MM.1S (cell line): ENCODE results near the gene CHCHD6.

Source experiments
- DNase-seq: peaks from one replicate; pipeline ENCODE4 v3.0.0-alpha.2; 2015
- H2AFZ ChIP-seq: fragments of 300-600 bp; sonication (generic); 2 replicates; pipeline ENCODE4 v1.6.0; 2016; ENCODE audit warnings: antibody characterized with exemption, low read length
- H3F3A ChIP-seq: fragments of 300-600 bp; sonication (generic); 2 replicates; pipeline ENCODE4 v1.6.1; 2016; ENCODE audit warnings: mild to moderate bottlenecking, antibody characterized with exemption, low read length, moderate library complexity, mixed read lengths; ENCODE audit not compliant: insufficient read depth
- H3K27ac ChIP-seq: fragments of 300-600 bp; sonication (generic); 2 replicates; pipeline ENCODE4 v1.5.1; 2016; ENCODE audit warnings: mild to moderate bottlenecking, low read length
- H3K27me3 ChIP-seq: fragments of 300-600 bp; sonication (generic); replicated peaks from 2 replicates; pipeline ENCODE4 v1.6.0; 2016; ENCODE audit warnings: low read length; ENCODE audit not compliant: insufficient read depth
- H3K36me3 ChIP-seq: fragments of 300-600 bp; sonication (generic); replicated peaks from 2 replicates; pipeline ENCODE4 v1.6.1; 2016; ENCODE audit warnings: mild to moderate bottlenecking, low read length, mixed read lengths; ENCODE audit not compliant: insufficient read depth
- H3K4me1 ChIP-seq: fragments of 300-600 bp; sonication (generic); 2 replicates; pipeline ENCODE4 v1.6.1; 2016; ENCODE audit warnings: low read length, mixed read lengths
- H3K4me2 ChIP-seq: fragments of 300-600 bp; sonication (generic); 2 replicates; pipeline ENCODE4 v1.6.0; 2016; ENCODE audit warnings: low read depth, low read length
- H3K4me3 ChIP-seq: fragments of 300-600 bp; sonication (generic); 2 replicates; pipeline ENCODE4 v1.5.1; 2016; ENCODE audit warnings: low read length, mixed read lengths
- H3K79me2 ChIP-seq: fragments of 300-600 bp; sonication (generic); 2 replicates; pipeline ENCODE4 v1.6.1; 2016; ENCODE audit warnings: mixed run types, low read length, mixed read lengths
- H3K9ac ChIP-seq: fragments of 300-600 bp; sonication (generic); 2 replicates; pipeline ENCODE4 v1.6.1; 2016; ENCODE audit warnings: low read length, mixed read lengths
- H3K9me2 ChIP-seq: fragments of 300-600 bp; sonication (generic); replicated peaks from 2 replicates; pipeline ENCODE4 v1.6.1; 2016; ENCODE audit warnings: mild to moderate bottlenecking, low read length, mixed read lengths; ENCODE audit not compliant: insufficient read depth
- H3K9me3 ChIP-seq: fragments of 300-600 bp; sonication (generic); replicated peaks from 2 replicates; pipeline ENCODE4 v1.6.1; 2016; ENCODE audit warnings: mild to moderate bottlenecking, low read length, mixed read lengths; ENCODE audit not compliant: insufficient read depth
- H4K20me1 ChIP-seq: fragments of 300-600 bp; sonication (generic); 2 replicates; pipeline ENCODE4 v1.6.1; 2016; ENCODE audit warnings: mild to moderate bottlenecking, low read length, moderate library complexity, mixed read lengths; ENCODE audit not compliant: insufficient read depth
- EZH2 ChIP-seq: fragments of 300-600 bp; sonication (generic); optimal IDR thresholded peaks from 2 replicates; pipeline ENCODE3; 2017; ENCODE audit warnings: low read depth, mild to moderate bottlenecking, antibody characterized with exemption, low read length, mixed read lengths
- EZH2phosphoT487 ChIP-seq: fragments of 300-600 bp; sonication (generic); IDR thresholded peaks from 2 replicates; pipeline ENCODE4 v1.6.1; 2018; ENCODE audit warnings: antibody characterized with exemption, low read length
- TF ChIP-seq, protein P1 (sequence below): fragments of 300-600 bp; sonication (generic); IDR thresholded peaks from 2 replicates; pipeline ENCODE4 v1.5.1; 2016; ENCODE audit warnings: antibody characterized with exemption, low read length, mixed read lengths

CHCHD6 gene

DNA sequence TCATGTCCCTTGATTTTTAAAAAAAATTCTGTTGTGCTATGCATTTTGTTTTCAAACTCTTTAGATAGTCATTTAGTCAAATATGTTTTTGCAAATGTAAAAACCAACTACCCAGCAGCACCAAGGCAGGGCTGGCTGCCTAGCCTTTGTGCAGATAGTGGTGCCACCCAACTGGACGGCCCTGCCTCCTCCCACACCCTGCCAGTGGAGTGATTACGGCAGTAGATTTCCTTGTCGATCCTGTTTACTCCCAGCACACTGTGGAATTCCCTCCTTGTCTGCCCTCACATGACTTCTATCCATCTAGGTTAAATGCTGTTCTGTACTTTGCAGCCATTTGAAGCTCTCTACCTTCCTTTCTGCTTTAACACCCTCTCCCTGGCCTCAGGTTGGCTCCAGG lies 199.5 kb downstream of the CHCHD6 start:
- no peak overlapping the region for H3K9ac ChIP-seq
- no peaks in the 10 kb centered on the region for H3K79me2 ChIP-seq
- no peak overlapping the region for H3K4me3 ChIP-seq
- DNase-seq = no peak
- no peaks in the 10 kb centered on the region for H3K9me3 ChIP-seq
- no peak overlapping the region for H2AFZ ChIP-seq
- no peaks in the 10 kb centered on the region for H3K9me2 ChIP-seq
- peaks cover 1% of the 10 kb centered on the region for H3K4me1 ChIP-seq
- H3K27me3 ChIP-seq = no peaks in the 10 kb centered on the region
- no peak overlapping the region for H3K27ac ChIP-seq
- H3F3A ChIP-seq = no peaks in the 10 kb centered on the region
- no peaks in the 10 kb centered on the region for H3K36me3 ChIP-seq
- no peak for TF ChIP-seq EZH2phosphoT487
- TF ChIP-seq, protein P1, sequence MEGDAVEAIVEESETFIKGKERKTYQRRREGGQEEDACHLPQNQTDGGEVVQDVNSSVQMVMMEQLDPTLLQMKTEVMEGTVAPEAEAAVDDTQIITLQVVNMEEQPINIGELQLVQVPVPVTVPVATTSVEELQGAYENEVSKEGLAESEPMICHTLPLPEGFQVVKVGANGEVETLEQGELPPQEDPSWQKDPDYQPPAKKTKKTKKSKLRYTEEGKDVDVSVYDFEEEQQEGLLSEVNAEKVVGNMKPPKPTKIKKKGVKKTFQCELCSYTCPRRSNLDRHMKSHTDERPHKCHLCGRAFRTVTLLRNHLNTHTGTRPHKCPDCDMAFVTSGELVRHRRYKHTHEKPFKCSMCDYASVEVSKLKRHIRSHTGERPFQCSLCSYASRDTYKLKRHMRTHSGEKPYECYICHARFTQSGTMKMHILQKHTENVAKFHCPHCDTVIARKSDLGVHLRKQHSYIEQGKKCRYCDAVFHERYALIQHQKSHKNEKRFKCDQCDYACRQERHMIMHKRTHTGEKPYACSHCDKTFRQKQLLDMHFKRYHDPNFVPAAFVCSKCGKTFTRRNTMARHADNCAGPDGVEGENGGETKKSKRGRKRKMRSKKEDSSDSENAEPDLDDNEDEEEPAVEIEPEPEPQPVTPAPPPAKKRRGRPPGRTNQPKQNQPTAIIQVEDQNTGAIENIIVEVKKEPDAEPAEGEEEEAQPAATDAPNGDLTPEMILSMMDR = no peak
- no peak for TF ChIP-seq EZH2
- no peaks in the 10 kb centered on the region for H4K20me1 ChIP-seq
- no peak overlapping the region for H3K4me2 ChIP-seq

DNA sequence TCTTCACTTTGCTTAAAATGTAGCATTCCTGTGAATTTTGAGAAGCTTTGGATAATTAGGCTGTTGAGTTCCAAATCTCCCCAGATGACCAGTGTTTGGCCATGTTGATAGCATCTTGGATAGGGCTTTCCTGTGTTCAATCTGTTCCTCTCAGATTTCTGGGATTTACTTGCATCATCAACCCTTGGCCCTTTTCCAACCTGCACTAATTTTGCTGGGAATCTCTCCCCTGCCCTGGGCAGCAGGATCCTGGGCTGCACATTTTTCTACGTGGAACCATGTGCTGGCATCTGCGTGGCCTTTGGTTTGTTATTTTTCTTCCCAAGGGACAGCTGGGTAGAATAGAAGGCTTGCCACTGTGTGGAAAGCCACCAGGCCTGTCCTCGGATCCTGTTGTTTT lies 203.5 kb downstream of the CHCHD6 start:
- Histone ChIP-seq H3K9me3 (no peaks in the 10 kb centered on the region), H3K9ac (no peak overlapping the region), H3K27ac (no peak overlapping the region), H4K20me1 (no peaks in the 10 kb centered on the region), H3K27me3 (no peaks in the 10 kb centered on the region), H3K4me3 (no peak overlapping the region), H2AFZ (no peak overlapping the region), H3K4me2 (no peak overlapping the region), H3K9me2 (no peaks in the 10 kb centered on the region), H3F3A (peaks cover 19% of the 10 kb centered on the region), H3K4me1 (peaks cover 37% of the 10 kb centered on the region), H3K79me2 (no peaks in the 10 kb centered on the region), H3K36me3 (no peaks in the 10 kb centered on the region)
- no peak for DNase-seq
- TF ChIP-seq EZH2phosphoT487 = no peak

DNA sequence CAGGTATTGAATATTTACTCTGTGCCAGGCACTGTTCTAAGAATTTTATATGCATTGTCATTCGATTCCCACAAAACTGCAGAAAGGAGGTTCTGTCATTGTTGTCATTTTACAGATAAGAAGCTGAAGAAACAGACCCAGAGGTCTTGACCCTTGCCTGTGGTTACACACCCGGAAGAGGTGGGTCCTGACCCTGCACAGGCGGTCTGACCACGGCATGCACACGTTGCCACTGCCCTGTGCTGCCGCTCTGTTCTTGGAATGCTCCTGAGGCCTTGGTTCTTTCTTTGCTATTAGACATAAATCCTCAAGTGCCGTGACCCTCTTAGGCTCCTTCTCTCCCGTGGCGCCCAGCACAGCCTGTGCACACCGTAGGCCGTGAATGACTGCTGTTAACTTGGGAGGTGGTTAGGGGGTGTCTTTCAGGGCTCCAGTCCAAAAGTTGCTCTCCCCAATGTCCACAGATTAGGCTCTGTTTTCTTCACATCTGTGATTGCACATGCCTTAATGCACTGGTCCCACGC lies 204.8 kb downstream of the CHCHD6 start:
- Histone ChIP-seq H3K4me2 (no peak overlapping the region), H4K20me1 (no peaks in the 10 kb centered on the region), H2AFZ (no peak overlapping the region), H3K27me3 (no peaks in the 10 kb centered on the region), H3K79me2 (no peaks in the 10 kb centered on the region), H3K4me3 (no peak overlapping the region), H3K9ac (no peak overlapping the region), H3K4me1 (peaks cover 48% of the 10 kb centered on the region), H3K9me2 (no peaks in the 10 kb centered on the region), H3F3A (peaks cover 29% of the 10 kb centered on the region), H3K27ac (0 out of 2 replicates have a peak overlapping the region, but pooled peaks have one; percentile 23), H3K9me3 (no peaks in the 10 kb centered on the region), H3K36me3 (no peaks in the 10 kb centered on the region)
- peak; percentile 65 for DNase-seq
- TF ChIP-seq, protein P1 = no peak
- TF ChIP-seq EZH2phosphoT487 (no peak), EZH2 (no peak)

DNA sequence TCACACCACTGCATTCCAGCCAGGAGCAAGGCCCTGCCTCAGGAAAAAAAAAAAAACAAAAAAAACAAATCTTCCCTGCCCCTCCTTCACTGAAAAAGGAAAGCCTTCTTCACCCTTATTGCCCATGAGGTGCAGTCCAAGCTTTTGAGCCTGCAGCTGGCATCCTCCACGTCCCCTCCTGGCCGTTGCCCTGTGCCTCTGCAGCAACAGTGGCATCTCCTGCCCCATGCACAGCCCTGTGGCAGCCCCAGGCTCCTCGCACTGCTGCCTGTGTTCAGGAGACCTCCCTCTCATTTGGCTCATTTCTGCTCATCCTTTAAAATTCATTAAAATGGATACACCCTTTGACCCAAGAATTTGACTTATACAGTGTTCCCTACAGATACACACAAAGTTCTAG lies 206.2 kb downstream of the CHCHD6 start:
- Histone ChIP-seq H3K79me2 (no peaks in the 10 kb centered on the region), H3K27me3 (no peaks in the 10 kb centered on the region)
- TF ChIP-seq EZH2phosphoT487 = no peak
- TF ChIP-seq EZH2 = no peak
- TF ChIP-seq, protein P1 = no peak

More for the DNA sequence above, 206.2 kb downstream of the CHCHD6 start:
- H3F3A ChIP-seq = peaks cover 39% of the 10 kb centered on the region
- H3K36me3 ChIP-seq = no peaks in the 10 kb centered on the region
- no peak overlapping the region for H2AFZ ChIP-seq
- peaks cover 57% of the 10 kb centered on the region for H3K4me1 ChIP-seq
- no peak overlapping the region for H3K9ac ChIP-seq
- H3K27ac ChIP-seq = peak overlapping the region; percentile 98; the same call in 1 of the 2 replicates
- no peaks in the 10 kb centered on the region for H3K9me3 ChIP-seq
- no peaks in the 10 kb centered on the region for H4K20me1 ChIP-seq
- H3K9me2 ChIP-seq = no peaks in the 10 kb centered on the region
- DNase-seq = no peak
- no peak overlapping the region for H3K4me3 ChIP-seq
- H3K4me2 ChIP-seq = no peak overlapping the region
